BJ (cell line): ENCODE data around the gene UGT3A1. TPM values are rescaled to one million over a fixed set of nuclear protein-coding genes. Genes with fewer than 3 reads are reported as not detected.
"Not testable (repeated sequence)": the region's sequence is repeated elsewhere in the genome, so short reads cannot be mapped to it uniquely, and the experiment has no call there.

Experiments
- CTCF ChIA-PET: fragments of 350-600 bp; formaldehyde crosslinking; extraction: SDS; loops from one replicate; lab custom pipeline; 2021; ENCODE audit warnings: antibody characterized with exemption, inconsistent platforms; lab: Yijun Ruan, JAX
- POLR2A ChIA-PET: fragments of 300-600 bp; sonication (Branson Sonifier 250); formaldehyde crosslinking; extraction: SDS; loops from one replicate; lab custom pipeline; 2021; ENCODE audit warnings: antibody characterized with exemption; lab: Charles Lee
- DNase-seq: peaks from one replicate; pipeline ENCODE4 v3.0.0-alpha.2; 2011; ENCODE audit warnings: low read depth
- H3K27me3 ChIP-seq: 2 replicates; pipeline ENCODE4 v1.6.0; 2011; ENCODE audit warnings: low read length; ENCODE audit not compliant: control insufficient read depth, insufficient read depth
- H3K36me3 ChIP-seq: 2 replicates; pipeline ENCODE4 v1.5.1; 2011; ENCODE audit warnings: low read length; ENCODE audit not compliant: control insufficient read depth, insufficient read depth
- H3K4me3 ChIP-seq: 2 replicates; pipeline ENCODE4 v1.5.1; 2011; ENCODE audit warnings: low read depth, mild to moderate bottlenecking, control low read depth, low read length
- polyA minus RNA-seq: library from RNA; depleted of rRNA, polyadenylated mRNA; stranded (reverse); fragments of >200 nt; gene quantifications from 2 replicates; pipeline ENCODE4 v1.2.3, GENCODE V29; 2011; rRNA and poly(A)+ RNA removed
- polyA plus RNA-seq: library from polyadenylated mRNA; depleted of rRNA; stranded (reverse); fragments of >200 nt; gene quantifications from 2 replicates; pipeline ENCODE4 v1.2.3, GENCODE V29; 2011; rRNA removed
- TF ChIP-seq, protein P1 (sequence below): IDR thresholded peaks from 2 replicates; pipeline ENCODE4 v1.5.1; 2011; ENCODE audit warnings: low read depth, mild to moderate bottlenecking, control low read depth, inconsistent platforms, low read length, moderate library complexity; ENCODE audit not compliant: insufficient read depth

Gene UGT3A1, protein sequence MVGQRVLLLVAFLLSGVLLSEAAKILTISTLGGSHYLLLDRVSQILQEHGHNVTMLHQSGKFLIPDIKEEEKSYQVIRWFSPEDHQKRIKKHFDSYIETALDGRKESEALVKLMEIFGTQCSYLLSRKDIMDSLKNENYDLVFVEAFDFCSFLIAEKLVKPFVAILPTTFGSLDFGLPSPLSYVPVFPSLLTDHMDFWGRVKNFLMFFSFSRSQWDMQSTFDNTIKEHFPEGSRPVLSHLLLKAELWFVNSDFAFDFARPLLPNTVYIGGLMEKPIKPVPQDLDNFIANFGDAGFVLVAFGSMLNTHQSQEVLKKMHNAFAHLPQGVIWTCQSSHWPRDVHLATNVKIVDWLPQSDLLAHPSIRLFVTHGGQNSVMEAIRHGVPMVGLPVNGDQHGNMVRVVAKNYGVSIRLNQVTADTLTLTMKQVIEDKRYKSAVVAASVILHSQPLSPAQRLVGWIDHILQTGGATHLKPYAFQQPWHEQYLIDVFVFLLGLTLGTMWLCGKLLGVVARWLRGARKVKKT
- polyA plus RNA-seq (not detected in 2 replicates), polyA minus RNA-seq (0.05 TPM in 1 of 2 replicates, not detected in the other)

DNA sequence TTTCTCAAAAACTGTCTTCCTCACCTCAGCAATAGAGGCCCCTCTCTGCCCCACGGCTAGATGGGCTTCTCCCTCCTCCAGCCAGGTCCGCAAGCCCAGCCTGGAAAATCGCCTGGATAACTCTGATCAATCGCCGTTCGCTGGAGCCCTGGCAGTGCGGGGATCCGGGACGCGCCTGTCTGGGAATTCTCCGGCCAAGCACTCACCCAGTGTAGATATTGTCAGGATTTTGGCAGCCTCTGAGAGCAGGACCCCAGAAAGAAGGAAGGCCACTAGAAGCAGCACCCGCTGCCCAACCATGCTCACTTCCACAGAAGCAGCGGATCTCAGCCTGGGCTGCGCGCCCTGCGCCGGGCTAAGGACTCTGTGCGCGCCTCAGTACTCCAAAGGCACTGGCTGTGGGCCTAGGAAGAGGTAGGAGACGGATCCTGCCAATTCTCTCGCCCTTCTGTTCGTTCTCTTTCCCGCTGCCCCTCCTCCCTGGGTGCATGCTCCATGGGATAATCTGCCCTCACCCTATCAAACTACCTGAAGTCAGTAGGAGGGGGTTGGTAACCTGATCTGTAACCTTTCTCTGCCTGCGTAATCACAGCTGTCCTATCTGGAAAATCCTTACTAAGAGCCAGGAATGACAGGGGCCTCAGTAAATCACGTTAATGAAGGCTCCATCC lies at the start of gene UGT3A1:
UGT3A1 (minus strand) TSS at position 450 of the 671 bp plus-strand sequence; CDS start at position 300, 150 bp downstream.
- ChIA-PET POLR2A (no interaction called here), CTCF (no interaction called here)
- Histone ChIP-seq H3K4me3 (no peak within 1 kb of the TSS), H3K27me3 (no peaks in the 10 kb centered on the region; the same call in none of the 2 replicates), H3K36me3 (no peaks in the 10 kb centered on the region)
- DNase-seq: no peak
- TF ChIP-seq, protein P1, sequence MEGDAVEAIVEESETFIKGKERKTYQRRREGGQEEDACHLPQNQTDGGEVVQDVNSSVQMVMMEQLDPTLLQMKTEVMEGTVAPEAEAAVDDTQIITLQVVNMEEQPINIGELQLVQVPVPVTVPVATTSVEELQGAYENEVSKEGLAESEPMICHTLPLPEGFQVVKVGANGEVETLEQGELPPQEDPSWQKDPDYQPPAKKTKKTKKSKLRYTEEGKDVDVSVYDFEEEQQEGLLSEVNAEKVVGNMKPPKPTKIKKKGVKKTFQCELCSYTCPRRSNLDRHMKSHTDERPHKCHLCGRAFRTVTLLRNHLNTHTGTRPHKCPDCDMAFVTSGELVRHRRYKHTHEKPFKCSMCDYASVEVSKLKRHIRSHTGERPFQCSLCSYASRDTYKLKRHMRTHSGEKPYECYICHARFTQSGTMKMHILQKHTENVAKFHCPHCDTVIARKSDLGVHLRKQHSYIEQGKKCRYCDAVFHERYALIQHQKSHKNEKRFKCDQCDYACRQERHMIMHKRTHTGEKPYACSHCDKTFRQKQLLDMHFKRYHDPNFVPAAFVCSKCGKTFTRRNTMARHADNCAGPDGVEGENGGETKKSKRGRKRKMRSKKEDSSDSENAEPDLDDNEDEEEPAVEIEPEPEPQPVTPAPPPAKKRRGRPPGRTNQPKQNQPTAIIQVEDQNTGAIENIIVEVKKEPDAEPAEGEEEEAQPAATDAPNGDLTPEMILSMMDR: no peak

DNA sequence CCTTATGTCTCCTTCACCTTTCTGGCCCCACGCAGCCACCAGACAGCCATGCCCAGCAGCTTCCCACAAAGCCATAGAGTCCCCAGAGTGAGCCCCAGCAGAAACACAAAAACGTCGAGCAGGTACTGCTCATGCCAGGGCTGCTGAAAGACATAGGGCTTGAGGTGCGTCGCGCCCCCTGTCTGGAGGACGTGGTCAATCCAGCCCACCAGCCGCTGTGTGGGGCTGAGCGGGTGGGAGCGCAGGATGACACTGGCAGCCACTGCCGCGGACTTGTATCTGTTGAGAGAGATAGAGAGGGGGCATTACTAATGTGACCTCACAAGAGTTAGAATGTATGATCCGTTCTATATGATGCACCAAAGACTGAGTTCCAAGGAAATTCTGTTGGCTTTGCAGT lies 44.5 kb upstream of the UGT3A1 start:
- TF ChIP-seq, protein P1: no peak
- Histone ChIP-seq H3K36me3 (no peaks in the 10 kb centered on the region), H3K4me3 (no peak overlapping the region), H3K27me3 (no peaks in the 10 kb centered on the region)
- no peak for DNase-seq
- ChIA-PET POLR2A (no interaction called here), CTCF (no interaction called here)

DNA sequence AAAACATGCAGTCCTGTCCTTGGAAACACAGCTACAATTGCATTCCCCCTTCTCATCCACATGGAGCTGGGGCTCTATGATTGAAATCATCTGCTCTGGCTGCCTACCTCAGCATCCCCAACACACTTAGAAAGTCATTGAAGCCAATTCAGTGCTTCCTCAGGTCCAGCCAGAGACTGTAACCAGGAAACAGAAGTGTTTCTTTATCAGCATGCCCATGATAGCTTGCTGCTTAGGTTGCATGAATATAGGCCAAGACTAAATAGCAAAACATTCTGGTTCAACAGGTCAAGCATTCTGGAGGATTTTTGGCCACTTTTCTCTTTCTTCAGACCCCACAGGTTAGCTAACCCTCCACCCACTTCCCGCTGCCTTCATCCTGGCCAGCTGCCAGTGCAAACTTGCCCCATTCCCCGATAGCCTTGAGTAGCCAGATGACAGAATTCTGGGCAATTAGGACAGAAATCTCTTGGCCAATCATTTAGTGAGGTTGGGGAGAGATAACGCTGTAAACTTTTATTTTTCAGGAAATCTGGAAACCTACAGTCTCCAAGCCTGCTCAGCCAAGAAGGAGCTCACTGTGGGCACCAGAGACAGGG lies 43.4 kb upstream of the UGT3A1 start:
- DNase-seq, H3K27me3 ChIP-seq, CTCF ChIA-PET, POLR2A ChIA-PET, H3K36me3 ChIP-seq, H3K4me3 ChIP-seq: not testable (repeated sequence)

DNA sequence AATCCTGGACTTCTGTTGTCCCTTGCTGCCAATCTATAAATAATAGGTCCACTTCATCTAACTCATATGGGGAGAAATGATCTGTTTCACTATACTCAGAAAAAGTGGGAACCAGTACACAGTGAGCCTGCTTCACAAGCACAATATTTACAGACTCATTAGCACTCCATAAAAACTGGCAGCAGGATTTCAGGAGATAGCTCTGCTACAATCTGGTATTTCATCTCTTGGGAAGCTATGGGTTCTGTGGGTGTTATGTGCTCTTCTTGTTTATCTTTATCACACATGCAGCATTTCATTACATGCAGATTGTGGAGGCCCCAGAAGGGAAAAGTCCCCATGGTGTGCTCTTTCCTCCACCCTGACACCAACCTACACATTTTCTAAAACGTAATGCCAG lies 42.3 kb upstream of the UGT3A1 start:
- H3K27me3 ChIP-seq: 0 out of 2 replicates have a peak, but pooled peaks cover 1% of the 10 kb centered on the region
- H3K36me3 ChIP-seq: no peaks in the 10 kb centered on the region
- DNase-seq: no peak
- TF ChIP-seq, protein P1: no peak
- H3K4me3 ChIP-seq: no peak overlapping the region
- ChIA-PET CTCF (no interaction called here), POLR2A (no interaction called here)

DNA sequence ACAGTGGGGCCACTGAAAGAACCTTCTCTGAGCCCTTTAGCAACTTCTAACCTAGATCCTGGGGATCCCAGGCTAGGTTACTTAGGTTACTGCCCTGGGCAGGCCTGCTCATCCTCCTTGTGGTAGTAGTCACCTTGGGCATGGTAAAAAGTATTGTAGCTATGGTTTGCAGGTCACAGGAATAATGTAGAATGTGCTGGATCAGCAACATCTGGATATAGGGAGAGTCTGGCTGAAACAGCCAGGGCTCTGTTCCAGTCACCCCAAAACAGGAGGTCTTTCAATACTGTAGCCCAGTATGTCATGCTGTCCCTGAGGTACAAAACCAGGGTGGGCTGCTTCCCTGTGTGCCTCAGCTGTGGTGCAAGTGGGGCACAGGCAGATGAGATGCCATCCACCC lies 41.9 kb upstream of the UGT3A1 start:
- ChIA-PET POLR2A (no interaction called here), CTCF (no interaction called here)
- TF ChIP-seq, protein P1: no peak
- no peaks in the 10 kb centered on the region for H3K36me3 ChIP-seq
- H3K27me3 ChIP-seq: 0 out of 2 replicates have a peak, but pooled peaks cover 1% of the 10 kb centered on the region
- no peak for DNase-seq
- H3K4me3 ChIP-seq: no peak overlapping the region
